Liver (tissue), 3 donors: ENCODE data around the gene CBLC.

ENCODE experiments used
- EGR1 ChIP-seq, 2 donors: IDR thresholded peaks; 2 replicates each; pipeline ENCODE4 v1.6.1; 2016 to 2018; ENCODE audit warnings: antibody characterized with exemption in 2 of 2, low read depth in 2 of 2
- GABPA ChIP-seq, 2 donors: IDR thresholded peaks in 1 of 2; conservative IDR thresholded peaks in 1 of 2; 2 replicates each; pipeline ENCODE4 v1.6.1; 2016; ENCODE audit warnings: antibody characterized with exemption in 2 of 2, mild to moderate bottlenecking in 1 of 2, moderate library complexity in 1 of 2
- HNF4A ChIP-seq, 2 donors: conservative IDR thresholded peaks; 2 replicates each; pipeline ENCODE4 v1.6.1; 2016; ENCODE audit warnings: antibody characterized with exemption in 2 of 2, mild to moderate bottlenecking in 2 of 2
- JUND ChIP-seq, 2 donors: IDR thresholded peaks; 2 replicates each; pipeline ENCODE4 v1.6.1; 2016; ENCODE audit warnings: antibody characterized with exemption in 2 of 2
- RAD21 ChIP-seq, 2 donors: IDR thresholded peaks; 2 replicates each; pipeline ENCODE4 v1.6.1; 2016; ENCODE audit warnings: antibody characterized with exemption in 2 of 2, mild to moderate bottlenecking in 2 of 2
- RXRA ChIP-seq, 2 donors: IDR thresholded peaks; 2 replicates each; pipeline ENCODE4 v1.6.1; 2017 to 2018; ENCODE audit warnings: antibody characterized with exemption in 2 of 2, mild to moderate bottlenecking in 1 of 2
- SP1 ChIP-seq: IDR thresholded peaks from 2 replicates; pipeline ENCODE4 v1.6.1; 2018; ENCODE audit warnings: antibody characterized with exemption, mild to moderate bottlenecking
- TAF1 ChIP-seq: conservative IDR thresholded peaks from 2 replicates; pipeline ENCODE4 v1.6.1; 2016; ENCODE audit warnings: antibody characterized with exemption, mild to moderate bottlenecking
- YY1 ChIP-seq: IDR thresholded peaks from 2 replicates; pipeline ENCODE4 v1.6.1; 2016; ENCODE audit warnings: antibody characterized with exemption, mild to moderate bottlenecking
- TF ChIP-seq, protein P1 (sequence below): fragments of 150-350 bp; IDR thresholded peaks from 2 replicates; pipeline ENCODE4 v1.5.1; 2017; ENCODE audit warnings: improper control_type of control experiment, low read depth, low read length; ENCODE audit not compliant: missing input control
- TF ChIP-seq, protein P2 (sequence below): IDR thresholded peaks from 2 replicates; pipeline ENCODE4 v1.6.1; 2016; ENCODE audit warnings: antibody characterized with exemption, mild to moderate bottlenecking
- TF ChIP-seq, protein P3 (sequence below): IDR thresholded peaks from 2 replicates; pipeline ENCODE4 v1.6.1; 2016; ENCODE audit warnings: antibody characterized with exemption
- TF ChIP-seq, protein P4 (sequence below): IDR thresholded peaks from 2 replicates; pipeline ENCODE4 v1.6.1; 2016; ENCODE audit warnings: antibody characterized with exemption
- TF ChIP-seq, protein P5 (sequence below): IDR thresholded peaks from 2 replicates; pipeline ENCODE4 v1.6.1; 2016; ENCODE audit warnings: antibody characterized with exemption
- donor health status: healthy.
- donor health status: healthy.

DNA sequence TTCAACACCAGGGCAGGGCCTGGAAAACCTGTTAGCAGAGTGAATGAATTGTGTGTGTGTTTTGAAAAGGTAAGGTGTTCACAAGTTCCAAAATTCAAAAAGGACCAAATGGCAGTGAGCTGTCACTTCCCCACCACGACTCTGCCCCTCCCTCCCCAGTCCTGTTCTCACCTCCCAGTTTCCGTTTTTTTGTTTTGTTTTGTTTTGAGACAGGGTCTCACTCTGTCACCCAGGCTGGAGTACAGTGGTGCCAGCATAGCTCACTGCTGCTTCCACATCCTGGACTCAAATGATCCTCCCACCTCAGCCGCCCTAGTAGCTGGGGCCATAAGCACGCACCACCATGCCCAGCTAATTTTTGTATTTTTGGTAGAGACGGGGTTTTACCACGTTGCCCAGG is 49.5 kb upstream of the CBLC start:
- TF ChIP-seq, protein P1, sequence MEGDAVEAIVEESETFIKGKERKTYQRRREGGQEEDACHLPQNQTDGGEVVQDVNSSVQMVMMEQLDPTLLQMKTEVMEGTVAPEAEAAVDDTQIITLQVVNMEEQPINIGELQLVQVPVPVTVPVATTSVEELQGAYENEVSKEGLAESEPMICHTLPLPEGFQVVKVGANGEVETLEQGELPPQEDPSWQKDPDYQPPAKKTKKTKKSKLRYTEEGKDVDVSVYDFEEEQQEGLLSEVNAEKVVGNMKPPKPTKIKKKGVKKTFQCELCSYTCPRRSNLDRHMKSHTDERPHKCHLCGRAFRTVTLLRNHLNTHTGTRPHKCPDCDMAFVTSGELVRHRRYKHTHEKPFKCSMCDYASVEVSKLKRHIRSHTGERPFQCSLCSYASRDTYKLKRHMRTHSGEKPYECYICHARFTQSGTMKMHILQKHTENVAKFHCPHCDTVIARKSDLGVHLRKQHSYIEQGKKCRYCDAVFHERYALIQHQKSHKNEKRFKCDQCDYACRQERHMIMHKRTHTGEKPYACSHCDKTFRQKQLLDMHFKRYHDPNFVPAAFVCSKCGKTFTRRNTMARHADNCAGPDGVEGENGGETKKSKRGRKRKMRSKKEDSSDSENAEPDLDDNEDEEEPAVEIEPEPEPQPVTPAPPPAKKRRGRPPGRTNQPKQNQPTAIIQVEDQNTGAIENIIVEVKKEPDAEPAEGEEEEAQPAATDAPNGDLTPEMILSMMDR, result no peak
- TF ChIP-seq, protein P2, sequence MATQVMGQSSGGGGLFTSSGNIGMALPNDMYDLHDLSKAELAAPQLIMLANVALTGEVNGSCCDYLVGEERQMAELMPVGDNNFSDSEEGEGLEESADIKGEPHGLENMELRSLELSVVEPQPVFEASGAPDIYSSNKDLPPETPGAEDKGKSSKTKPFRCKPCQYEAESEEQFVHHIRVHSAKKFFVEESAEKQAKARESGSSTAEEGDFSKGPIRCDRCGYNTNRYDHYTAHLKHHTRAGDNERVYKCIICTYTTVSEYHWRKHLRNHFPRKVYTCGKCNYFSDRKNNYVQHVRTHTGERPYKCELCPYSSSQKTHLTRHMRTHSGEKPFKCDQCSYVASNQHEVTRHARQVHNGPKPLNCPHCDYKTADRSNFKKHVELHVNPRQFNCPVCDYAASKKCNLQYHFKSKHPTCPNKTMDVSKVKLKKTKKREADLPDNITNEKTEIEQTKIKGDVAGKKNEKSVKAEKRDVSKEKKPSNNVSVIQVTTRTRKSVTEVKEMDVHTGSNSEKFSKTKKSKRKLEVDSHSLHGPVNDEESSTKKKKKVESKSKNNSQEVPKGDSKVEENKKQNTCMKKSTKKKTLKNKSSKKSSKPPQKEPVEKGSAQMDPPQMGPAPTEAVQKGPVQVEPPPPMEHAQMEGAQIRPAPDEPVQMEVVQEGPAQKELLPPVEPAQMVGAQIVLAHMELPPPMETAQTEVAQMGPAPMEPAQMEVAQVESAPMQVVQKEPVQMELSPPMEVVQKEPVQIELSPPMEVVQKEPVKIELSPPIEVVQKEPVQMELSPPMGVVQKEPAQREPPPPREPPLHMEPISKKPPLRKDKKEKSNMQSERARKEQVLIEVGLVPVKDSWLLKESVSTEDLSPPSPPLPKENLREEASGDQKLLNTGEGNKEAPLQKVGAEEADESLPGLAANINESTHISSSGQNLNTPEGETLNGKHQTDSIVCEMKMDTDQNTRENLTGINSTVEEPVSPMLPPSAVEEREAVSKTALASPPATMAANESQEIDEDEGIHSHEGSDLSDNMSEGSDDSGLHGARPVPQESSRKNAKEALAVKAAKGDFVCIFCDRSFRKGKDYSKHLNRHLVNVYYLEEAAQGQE, result no peak
- TF ChIP-seq YY1 (no peak), GABPA (IDR thresholded peaks at IDR 0.05 in 1 of 2, conservative IDR thresholded peaks at IDR 0.05 in 1 of 2) (no peak), TAF1 (no peak), RXRA (IDR thresholded peaks at IDR 0.05) (no peak), RAD21 (IDR thresholded peaks at IDR 0.05) (no peak), EGR1 (IDR thresholded peaks at IDR 0.05; ENCODE audit: low read depth in 2 of 2) (no peak), JUND (IDR thresholded peaks at IDR 0.05) (no peak), SP1 (no peak), HNF4A (conservative IDR thresholded peaks at IDR 0.05) (no peak)
- TF ChIP-seq, protein P3, sequence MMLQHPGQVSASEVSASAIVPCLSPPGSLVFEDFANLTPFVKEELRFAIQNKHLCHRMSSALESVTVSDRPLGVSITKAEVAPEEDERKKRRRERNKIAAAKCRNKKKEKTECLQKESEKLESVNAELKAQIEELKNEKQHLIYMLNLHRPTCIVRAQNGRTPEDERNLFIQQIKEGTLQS, result no peak
- TF ChIP-seq, protein P4, sequence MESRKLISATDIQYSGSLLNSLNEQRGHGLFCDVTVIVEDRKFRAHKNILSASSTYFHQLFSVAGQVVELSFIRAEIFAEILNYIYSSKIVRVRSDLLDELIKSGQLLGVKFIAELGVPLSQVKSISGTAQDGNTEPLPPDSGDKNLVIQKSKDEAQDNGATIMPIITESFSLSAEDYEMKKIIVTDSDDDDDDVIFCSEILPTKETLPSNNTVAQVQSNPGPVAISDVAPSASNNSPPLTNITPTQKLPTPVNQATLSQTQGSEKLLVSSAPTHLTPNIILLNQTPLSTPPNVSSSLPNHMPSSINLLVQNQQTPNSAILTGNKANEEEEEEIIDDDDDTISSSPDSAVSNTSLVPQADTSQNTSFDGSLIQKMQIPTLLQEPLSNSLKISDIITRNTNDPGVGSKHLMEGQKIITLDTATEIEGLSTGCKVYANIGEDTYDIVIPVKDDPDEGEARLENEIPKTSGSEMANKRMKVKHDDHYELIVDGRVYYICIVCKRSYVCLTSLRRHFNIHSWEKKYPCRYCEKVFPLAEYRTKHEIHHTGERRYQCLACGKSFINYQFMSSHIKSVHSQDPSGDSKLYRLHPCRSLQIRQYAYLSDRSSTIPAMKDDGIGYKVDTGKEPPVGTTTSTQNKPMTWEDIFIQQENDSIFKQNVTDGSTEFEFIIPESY, result no peak
- TF ChIP-seq, protein P5, sequence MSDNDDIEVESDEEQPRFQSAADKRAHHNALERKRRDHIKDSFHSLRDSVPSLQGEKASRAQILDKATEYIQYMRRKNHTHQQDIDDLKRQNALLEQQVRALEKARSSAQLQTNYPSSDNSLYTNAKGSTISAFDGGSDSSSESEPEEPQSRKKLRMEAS, result no peak
